HG02943 (cell line): Measurements from ENCODE around the gene RTN4R.

Experiments used
- ATAC-seq: cut with Tn5 transposase; IDR thresholded peaks from one replicate; pipeline ENCODE4 v1.9.1; 2021; ENCODE audit warnings: mild to moderate bottlenecking, low read depth, moderate library complexity; ENCODE audit not compliant: unreplicated experiment

Gene RTN4R

DNA sequence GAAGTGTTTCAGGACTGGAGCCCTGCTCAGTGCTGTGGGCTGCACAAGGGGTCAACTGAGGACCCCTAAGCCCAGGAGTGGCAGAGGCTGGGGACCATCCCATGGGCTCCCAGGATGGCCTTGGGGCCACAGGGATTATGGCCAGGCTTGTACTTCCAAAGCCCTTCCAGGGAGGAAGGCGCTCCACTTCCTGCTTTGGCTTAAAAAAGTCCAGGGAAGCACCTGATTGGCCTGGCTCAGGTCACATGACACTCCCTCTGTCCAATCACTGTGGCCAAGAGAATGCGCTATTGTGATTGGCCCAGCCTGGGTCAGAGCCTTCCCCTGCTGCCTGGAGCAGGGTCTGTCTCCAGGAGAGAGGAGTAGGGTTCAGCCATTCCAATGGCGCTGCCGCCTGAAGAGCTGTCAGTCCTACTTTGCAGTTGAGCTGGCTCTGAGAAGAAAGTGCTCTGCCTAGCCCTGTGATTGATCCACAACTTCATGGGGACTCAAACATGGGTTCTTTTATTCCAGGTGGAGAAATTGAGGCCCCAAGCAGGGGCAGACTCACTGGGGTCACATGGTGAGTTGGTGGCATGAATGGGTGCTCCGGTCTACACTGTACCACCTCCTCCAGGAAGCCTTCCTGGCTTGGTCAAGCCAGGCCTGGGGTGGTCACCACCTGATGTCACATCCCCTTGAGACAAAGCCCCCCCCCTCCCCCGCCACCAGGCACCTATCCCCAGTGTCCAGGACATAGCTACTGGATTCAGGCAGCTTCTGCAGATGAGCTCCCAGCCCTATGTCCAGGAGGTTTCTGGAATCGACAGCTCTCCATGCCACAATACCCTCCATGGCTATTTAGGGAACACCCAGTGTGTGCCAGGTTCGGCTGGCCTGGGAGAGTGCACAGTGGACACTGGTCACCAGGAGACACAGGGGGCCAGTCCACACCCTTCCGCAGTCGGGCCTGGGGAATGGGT, 48.2 kb downstream of the RTN4R start:
- no peak for ATAC-seq

DNA sequence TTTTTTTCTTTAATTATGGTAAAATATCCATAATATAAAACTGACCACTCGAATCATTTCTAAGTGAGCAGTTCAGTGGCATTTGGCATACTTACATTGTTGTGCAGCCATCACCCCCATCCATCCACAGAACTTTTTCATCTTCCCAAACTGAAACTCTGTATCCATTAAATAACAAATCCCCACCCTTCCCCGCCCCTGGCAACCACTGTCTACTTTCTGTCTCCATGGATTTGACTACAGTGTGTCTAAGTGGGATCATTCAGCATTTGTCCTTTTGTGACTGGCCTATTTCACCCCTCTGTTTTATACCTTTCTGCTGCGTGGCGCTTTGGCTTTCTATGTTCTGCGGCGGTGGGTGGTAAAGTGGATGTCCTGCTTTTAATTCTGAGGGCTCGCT, 49.1 kb downstream of the RTN4R start:
- ATAC-seq, result no peak

- ATAC-seq, result no peak
Measured at GRCh38 chr22:20218326-20218872, 49.7 kb downstream of the RTN4R start.

DNA sequence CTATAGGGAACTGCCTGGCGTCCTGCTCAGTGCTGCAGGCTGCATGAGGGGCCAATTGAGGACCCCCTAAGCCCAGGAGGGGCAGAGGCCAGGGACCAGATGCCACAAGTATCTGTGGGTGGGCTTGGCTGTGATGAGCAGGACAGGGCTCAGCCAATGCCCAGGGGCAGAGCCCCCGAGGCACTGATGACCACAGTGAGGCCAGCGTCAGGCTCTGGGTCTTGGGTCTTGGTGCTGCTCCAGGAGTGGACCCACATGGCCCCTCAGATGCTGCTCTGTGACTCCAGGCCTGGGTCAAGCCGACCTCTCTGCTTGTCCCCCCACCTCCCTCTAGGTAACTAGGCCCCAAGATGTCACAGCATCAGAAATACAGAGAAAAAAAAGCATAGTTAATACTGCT, 50.6 kb downstream of the RTN4R start:
- no peak for ATAC-seq

- ATAC-seq, result no peak
Measured at GRCh38 chr22:20216863-20217499, 51.1 kb downstream of the RTN4R start.

GRCh38 chr22:20215742-20216141, 52.4 kb downstream of the RTN4R start:
- no peak for ATAC-seq

DNA sequence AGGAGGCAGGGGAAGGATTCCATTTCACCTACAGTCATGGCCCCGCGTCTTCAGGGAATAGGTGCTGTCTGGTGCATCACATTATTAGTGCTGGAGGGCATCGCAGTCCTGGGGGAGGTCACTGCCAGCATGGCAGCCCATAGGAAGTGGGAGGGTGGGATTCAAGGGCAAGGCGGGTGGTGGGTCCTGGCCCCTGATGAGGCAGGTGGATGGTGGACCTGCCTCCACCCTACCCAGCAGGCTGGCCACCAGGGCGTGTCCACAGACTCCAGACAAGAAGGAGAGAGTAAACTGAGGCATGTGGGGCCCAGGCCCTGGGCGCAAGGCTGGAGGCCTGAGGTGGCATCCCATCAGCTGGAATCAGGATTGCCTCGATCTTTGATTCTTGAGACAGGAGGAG, 53.3 kb downstream of the RTN4R start:
- no peak for ATAC-seq

- ATAC-seq, result no peak
Measured at GRCh38 chr22:20213833-20214708, 54.0 kb downstream of the RTN4R start.

GRCh38 chr22:20212754-20213699, 55.1 kb downstream of the RTN4R start:
- no peak for ATAC-seq

DNA sequence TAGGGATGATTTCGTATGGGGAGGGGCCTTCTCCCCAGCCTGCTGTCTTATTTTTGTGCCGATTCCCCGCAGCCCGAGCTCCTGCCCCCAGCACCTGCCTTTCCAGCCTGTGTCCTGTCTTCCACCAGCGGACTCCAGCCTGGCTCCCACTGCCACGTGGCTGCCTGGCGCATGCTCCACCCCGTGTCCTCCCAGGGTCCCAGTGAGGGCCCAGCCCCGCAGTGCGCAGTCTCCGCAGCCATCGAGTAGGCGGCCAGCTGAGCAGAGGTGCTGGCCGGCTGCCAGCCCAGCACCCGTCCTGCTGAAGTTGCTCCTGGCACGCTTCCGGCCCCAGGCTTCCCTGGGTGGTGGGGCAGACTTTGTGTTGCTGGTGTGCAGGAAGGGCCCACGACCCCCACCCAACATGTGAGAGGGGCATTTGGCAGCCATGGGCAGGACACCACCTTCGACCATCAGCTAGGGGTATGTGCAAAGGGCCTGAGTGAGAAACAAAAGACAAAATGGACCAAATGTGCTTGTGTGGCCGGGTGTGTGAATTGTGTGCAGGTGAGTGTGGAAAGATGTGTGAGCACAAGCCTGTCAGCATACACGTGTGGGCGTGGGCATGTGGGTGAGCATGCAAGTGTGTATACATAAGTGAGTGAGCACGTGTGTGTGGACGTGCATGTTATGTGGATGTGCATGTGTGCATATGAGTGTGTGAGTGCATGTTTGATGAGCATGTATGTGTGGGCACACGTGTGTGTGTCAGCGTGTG, 55.9 kb downstream of the RTN4R start:
- no peak for ATAC-seq

DNA sequence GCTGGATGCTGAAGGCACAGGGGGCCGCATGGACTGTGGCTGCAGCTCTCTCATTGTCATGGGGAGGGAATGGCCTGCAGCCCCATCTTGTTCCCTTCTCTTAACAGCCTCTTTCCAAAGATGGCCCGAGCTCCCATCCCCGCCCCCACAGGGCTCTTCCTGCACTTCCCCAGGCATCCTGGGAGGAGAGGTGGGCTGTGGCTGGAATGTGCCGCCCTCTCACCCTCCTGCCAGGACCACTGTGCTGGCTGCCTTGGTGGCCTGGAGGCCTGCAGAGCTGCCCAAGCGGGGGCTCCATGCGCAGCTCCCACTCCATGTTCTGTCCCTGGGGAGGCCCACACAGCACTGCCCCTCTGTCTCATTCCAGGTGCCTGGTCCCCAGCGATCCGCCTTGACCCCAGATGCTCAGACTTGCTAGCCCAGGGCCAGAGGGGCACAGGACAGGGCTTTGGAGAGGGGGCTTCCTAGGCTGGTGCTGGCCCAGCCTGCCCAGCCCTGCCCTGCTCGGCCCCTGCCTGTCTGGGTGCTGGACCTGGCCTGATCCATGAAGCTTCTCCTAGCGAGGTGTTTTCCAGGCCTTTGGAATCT, 56.6 kb downstream of the RTN4R start:
- no peak for ATAC-seq

DNA sequence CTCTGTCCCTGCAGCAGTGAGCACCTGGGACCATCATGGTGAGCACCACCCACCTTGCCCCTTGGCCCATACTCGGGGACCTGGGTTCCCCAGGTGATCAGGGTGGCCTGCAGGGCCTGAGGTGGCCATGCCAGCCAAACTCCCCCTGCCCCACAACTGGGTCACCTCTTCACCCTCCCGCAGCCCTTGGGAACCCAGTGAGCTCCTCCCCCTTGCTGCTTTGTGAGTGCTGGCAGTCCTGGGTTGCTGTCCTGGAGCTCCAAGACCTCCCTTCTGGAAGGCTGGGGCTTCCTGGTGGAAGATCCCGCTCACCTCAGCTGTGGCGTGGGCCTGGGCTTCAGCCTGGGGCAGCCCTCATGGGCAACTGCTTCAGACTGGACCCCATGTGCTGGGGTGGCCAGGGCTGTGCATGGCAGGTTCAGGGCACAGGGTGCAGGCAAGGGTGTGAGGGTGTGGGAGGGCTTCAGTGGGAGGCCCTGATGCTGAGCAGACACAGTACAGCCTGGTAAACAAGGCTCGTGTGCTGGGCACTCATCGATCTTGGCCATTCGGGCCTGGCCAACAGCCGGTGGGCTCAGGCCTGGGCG, 57.6 kb downstream of the RTN4R start:
- ATAC-seq, result no peak

GRCh38 chr22:20209761-20210250, 58.3 kb downstream of the RTN4R start:
- ATAC-seq, result no peak

- no peak for ATAC-seq
Measured at GRCh38 chr22:20208713-20209310, 59.3 kb downstream of the RTN4R start.

- ATAC-seq, result no peak
Measured at GRCh38 chr22:20207277-20208025, 60.7 kb downstream of the RTN4R start.

GRCh38 chr22:20206709-20207215, 61.4 kb downstream of the RTN4R start:
- no peak for ATAC-seq
